ENCODE measurements around the gene SLC25A25. TPM values are rescaled to one million over a fixed set of nuclear protein-coding genes. Genes with fewer than 3 reads are reported as not detected.

The SLC25A25 gene
- total RNA-seq: 9.4 and 22.2 TPM in 2 replicates

DNA sequence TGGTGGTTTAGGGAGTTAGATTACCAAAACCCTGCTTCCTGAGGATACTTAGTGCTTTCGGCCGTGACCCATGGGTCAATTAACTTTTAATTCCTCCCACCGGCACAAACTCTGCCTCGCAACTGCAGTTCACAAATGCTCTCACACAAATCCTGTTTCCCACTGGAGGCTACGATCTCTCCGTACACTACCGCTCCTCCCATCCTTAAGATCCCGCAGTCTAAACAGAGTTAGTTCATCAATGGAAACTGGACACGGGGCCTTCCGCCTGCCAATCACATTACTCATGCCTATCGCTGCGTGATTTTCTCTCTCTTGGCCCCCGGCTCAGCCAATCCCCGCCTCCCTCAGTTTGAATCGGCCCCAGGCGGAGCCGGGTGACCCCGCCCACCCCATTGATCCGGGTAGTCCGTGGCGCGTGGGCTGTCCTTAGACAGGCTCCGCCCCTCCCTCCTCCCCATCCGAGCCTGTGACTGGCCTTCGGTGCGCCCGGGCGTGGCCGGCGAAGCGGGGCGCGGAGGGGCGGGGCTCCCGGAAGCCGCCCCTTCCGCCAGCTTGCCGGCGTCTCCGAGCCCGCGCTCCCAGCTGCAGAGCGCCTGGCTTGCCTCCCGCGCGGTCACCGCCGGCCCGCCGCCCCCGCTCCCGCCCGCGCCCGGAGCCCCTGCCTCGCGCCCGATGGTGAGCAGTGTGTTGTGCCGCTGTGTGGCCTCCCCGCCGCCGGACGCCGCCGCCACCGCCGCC lies at the start of gene SLC25A25:
TSS of gene SLC25A25 (plus strand) at position 588 of the 741 bp plus-strand sequence. CDS start at position 676, 88 bp downstream.

DNA sequence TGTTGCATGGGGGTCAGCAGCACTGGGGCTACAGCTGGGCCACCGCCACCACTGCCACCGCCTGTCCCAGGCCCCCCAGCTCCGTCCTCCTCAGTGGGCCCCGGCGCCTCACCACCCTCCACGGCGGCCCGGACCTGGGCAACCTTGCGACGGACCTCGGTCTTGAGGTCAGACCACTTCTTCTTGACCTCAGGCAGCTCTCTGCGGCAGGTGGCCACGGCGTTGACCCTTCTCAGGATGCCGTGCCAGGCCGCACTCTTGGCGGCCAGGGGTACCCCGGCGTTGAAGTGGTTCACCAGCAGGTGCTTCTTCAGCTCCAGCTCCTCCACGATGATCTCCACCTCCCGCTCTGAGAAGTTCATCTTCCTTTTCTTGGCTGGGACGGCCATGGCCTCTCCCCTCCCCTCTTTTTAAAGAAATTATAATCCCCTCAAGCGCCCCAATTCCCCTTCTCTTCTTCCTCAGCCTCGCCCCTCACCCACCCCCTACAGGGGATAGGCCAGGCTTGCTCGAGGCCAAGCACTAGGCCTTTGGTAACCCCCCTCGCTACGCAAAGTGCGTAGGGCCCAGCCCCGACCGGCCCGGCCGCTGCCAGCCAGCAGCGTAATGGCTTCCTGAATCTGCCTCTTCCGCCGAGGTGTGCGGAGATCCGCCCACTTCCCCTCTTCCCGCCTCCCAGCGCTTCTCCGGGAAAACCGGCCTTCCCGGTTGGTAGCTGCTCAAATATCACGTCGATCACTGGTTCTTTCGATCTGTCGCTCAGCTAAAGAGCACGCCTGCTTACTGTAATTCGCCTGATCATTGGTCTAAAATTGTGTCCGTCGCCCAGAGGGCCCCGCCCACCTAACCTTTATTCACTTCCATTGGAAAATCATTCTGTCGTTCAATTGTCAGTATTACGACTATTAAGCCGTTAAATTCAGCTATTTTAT lies 1.1 kb upstream of the SLC25A25 start, which contains the start of gene NAIF1:
TSS of gene NAIF1 (minus strand) at position 608 of the 932 bp plus-strand sequence. CDS start at position 389, 219 bp downstream.

DNA sequence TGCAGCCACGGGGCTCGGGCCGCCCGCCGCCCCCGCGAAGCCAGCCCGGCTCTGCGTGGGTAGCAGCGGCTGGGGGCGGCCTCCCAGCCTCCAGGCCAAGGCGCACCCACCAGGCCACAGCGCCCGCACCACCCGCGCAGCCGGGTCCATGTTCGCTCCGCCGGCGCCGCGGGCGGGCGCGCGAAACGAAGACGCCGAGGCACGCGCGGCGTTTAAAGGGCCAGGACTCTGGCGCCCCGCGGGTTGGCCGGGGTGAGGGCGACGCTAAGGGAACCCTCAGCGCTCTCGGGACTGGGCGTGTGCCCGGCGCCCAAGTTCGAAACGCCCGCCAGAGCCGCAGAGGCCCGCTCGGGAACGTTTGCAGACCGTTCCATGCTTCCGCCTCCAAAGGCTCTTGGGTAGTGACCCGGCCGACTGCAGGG lies 59.5 kb downstream of the SLC25A25 start, which contains the start of gene PTGES2:
TSS of gene PTGES2 (minus strand) at position 162 of the 422 bp plus-strand sequence. CDS start at position 150, 12 bp downstream.

DNA sequence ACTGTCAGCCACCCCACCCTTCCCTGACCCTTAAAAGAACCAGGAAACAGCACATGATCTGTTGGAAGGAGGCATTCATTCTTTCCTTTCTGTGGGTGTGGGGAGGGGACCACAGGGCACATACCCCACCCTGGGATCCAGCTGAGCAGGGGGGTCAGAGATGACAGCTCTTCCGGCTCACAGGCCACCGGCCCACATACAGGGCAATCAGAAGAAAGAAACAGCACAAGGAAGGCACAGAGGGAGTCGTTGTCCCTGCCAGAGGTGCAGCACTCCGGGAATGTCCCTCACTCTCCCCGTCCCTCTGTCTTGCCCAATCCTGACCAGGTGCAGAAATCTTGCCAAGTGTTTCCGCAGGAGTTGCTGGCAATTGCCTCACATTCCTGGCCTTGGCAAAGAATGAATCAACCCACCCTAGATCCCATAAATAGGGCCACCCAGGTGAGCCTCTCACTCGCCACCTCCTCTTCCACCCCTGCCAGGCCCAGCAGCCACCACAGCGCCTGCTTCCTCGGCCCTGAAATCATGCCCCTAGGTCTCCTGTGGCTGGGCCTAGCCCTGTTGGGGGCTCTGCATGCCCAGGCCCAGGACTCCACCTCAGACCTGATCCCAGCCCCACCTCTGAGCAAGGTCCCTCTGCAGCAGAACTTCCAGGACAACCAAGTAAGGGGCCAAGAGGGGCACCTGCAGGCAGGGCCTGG lies 81.1 kb downstream of the SLC25A25 start, which contains the start of gene LCN2:
TSS of gene LCN2 (plus strand) at position 453 of the 701 bp plus-strand sequence. CDS start at position 526, 73 bp downstream.

Other genes starting within 250 kb of the SLC25A25 start
- 0.48 and 0.85 TPM in 2 replicates for gene ENG, start 213.6 kb upstream of the SLC25A25 start, total RNA-seq
- 23.6 and 37.9 TPM in 2 replicates for gene AK1, start 190.6 kb upstream of the SLC25A25 start, total RNA-seq
- 23.0 and 26.3 TPM in 2 replicates for gene ST6GALNAC6, start 168.6 kb upstream of the SLC25A25 start, total RNA-seq
- gene ST6GALNAC4, start 151.2 kb upstream of the SLC25A25 start, total RNA-seq: 32.0 and 37.7 TPM in 2 replicates
- 3.8 and 6.0 TPM in 2 replicates for gene PIP5KL1, start 137.5 kb upstream of the SLC25A25 start, total RNA-seq
- 12.0 and 13.6 TPM in 2 replicates for gene DPM2, start 130.4 kb upstream of the SLC25A25 start, total RNA-seq
- 7.7 and 8.5 TPM in 2 replicates for gene EEIG1, start 87.2 kb upstream of the SLC25A25 start, total RNA-seq
- 9.2 and 10.1 TPM in 2 replicates for gene NAIF1, start 912 bp upstream of the SLC25A25 start, total RNA-seq
- 65.2 and 112 TPM in 2 replicates for gene PTGES2, start 59.5 kb downstream of the SLC25A25 start, total RNA-seq
- gene LCN2, start 81.2 kb downstream of the SLC25A25 start, total RNA-seq: 20.5 and 154 TPM in 2 replicates
- 65.9 and 79.5 TPM in 2 replicates for gene BBLN, start 92.0 kb downstream of the SLC25A25 start, total RNA-seq
- 16.9 and 25.6 TPM in 2 replicates for gene CIZ1, start 123.3 kb downstream of the SLC25A25 start, total RNA-seq
- gene DNM1, start 135.1 kb downstream of the SLC25A25 start, total RNA-seq: 2.8 and 6.5 TPM in 2 replicates
- gene GOLGA2, start 207.8 kb downstream of the SLC25A25 start, total RNA-seq: 41.2 and 42.4 TPM in 2 replicates
- gene SWI5, start 208.0 kb downstream of the SLC25A25 start, total RNA-seq: 18.8 and 22.8 TPM in 2 replicates